Gastrocnemius medialis (tissue), 4 donors: ENCODE measurements around the gene TEX48. TPM values are rescaled to one million over a fixed set of nuclear protein-coding genes. Genes with fewer than 3 reads are reported as not detected.

ENCODE experiments used
- ATAC-seq, 2 donors: fragments of 150-250 bp; one replicate each; pipeline ENCODE4 v1.9.1; 2016
- DNase-seq, 2 donors: peaks; one replicate each; pipeline ENCODE4 v3.0.0-alpha.2; 2019
- H3K27ac ChIP-seq, 4 donors: fragments of 200-600 bp; sonication (generic); 1 replicate in 1 of 4; 2 replicates in 3 of 4; pipeline ENCODE4 v1.5.1; 2016 to 2018; ENCODE audit warnings: mild to moderate bottlenecking in 2 of 4, moderate library complexity in 1 of 4
- H3K27me3 ChIP-seq, 3 donors: fragments of 200-600 bp; sonication (generic) in 2 of 3; 1 replicate in 1 of 3; 2 replicates in 2 of 3; pipeline versions ENCODE4 v1.5.1 to v1.6.0; 2016 to 2019; ENCODE audit warnings: mild to moderate bottlenecking in 1 of 3, moderate library complexity in 1 of 3
- H3K36me3 ChIP-seq, 2 donors: fragments of 200-600 bp; sonication (generic) in 1 of 2; one replicate each; pipeline ENCODE4 v1.5.1; 2017 to 2018
- H3K4me1 ChIP-seq, 2 donors: fragments of 200-600 bp; sonication (generic) in 1 of 2; one replicate each; pipeline ENCODE4 v1.5.1; 2016 to 2017; ENCODE audit warnings: mild to moderate bottlenecking in 2 of 2
- H3K4me3 ChIP-seq, 4 donors: fragments of 200-600 bp; sonication (generic) in 3 of 4; 1 replicate in 1 of 4; 2 replicates in 3 of 4; pipeline ENCODE4 v1.5.1; 2016 to 2019; ENCODE audit warnings: mild to moderate bottlenecking in 2 of 4
- H3K9me3 ChIP-seq, 3 donors: fragments of 200-600 bp; sonication (generic) in 2 of 3; 1 replicate in 1 of 3; 2 replicates in 2 of 3; pipeline ENCODE4 v1.5.1; 2016 to 2019
- CTCF ChIP-seq, 5 experiments: fragments of 450-650 bp in 3 of 5; fragments of 200-600 bp in 2 of 5; sonication (generic) in 2 of 5; IDR thresholded peaks in 4 of 5; conservative IDR thresholded peaks in 1 of 5; 1 replicate in 4 of 5; 2 replicates in 1 of 5; pipeline ENCODE4 v1.5.1; 2016 to 2019; ENCODE audit warnings: antibody characterized with exemption in 5 of 5, mild to moderate bottlenecking in 3 of 5, moderate library complexity in 3 of 5
- POLR2A ChIP-seq, 2 donors: fragments of 450-650 bp; IDR thresholded peaks; one replicate each; pipeline ENCODE4 v1.6.1; 2017; ENCODE audit warnings: antibody characterized with exemption in 2 of 2, mild to moderate bottlenecking in 2 of 2, moderate library complexity in 2 of 2
- in situ Hi-C, 4 donors: fragments of 200-750 bp; cut with MboI; loops; one replicate each; pipeline versions ENCODE4 v1.15.0 to v1.8.0; 2017; ENCODE audit warnings: low sequenced_read_pairs in 4 of 4
- intact Hi-C: fragments of 100-400 bp; cut with DNase I; formaldehyde crosslinking; loops from one replicate; pipeline ENCODE4 v1.15.1; 2023; ENCODE audit warnings: low total_unique reads
- total RNA-seq, 4 donors: library from RNA; depleted of rRNA; stranded (reverse); fragments of >200 nt; gene quantifications; one replicate each; pipeline versions ENCODE4 v1.1.0 to v1.2.3, GENCODE V29; 2016

TEX48 gene
- total RNA-seq, 4 donors from 2014 or later = not detected

DNA sequence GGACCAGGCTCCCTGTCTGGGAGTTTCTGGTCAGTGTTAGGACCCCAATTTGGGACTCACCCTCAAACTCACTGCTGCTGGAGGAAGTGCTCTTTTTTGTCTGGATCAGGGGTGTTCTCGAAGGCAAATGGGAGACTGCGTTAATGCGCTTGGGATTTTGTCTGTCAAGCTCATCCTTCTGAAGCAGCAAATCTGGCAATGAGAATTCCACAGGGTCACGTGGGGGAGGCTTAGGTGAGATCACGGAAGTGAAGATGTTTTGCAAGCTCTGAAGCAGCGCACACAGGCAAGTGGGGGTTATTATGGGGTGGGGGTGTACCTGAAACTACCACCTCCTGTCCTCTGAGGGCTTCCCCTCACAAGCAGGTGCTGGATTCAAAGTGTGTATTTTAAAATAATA, 13.8 kb downstream of the TEX48 start:
- no peaks in the 10 kb centered on the region for H3K27me3 ChIP-seq
- in situ Hi-C loops = no loop called here

GRCh38 chr9:114666851-114667250, 15.1 kb downstream of the TEX48 start:
- ATAC-seq (no peak), DNase-seq (no peak)
- H3K36me3 ChIP-seq = no peaks in the 10 kb centered on the region
- no peak overlapping the region for H3K27ac ChIP-seq
- H3K4me3 ChIP-seq = no peak overlapping the region
- H3K27me3 ChIP-seq = peaks cover 0 to 8% (median 0%) of the 10 kb centered on the region in 3 donors
- intact Hi-C loops = loop anchor here (10.0 kb wide), 1 partner anchor 348 kb away; no protein-coding TSS in a partner anchor
- no peaks in the 10 kb centered on the region for H3K4me1 ChIP-seq
- no peaks in the 10 kb centered on the region for H3K9me3 ChIP-seq
- in situ Hi-C loops = no loop called here
- TF ChIP-seq CTCF (IDR thresholded peaks at IDR 0.05 in 4 of 5, conservative IDR thresholded peaks at IDR 0.05 in 1 of 5) (no peak), POLR2A (IDR thresholded peaks at IDR 0.05) (no peak)

More for the DNA sequence above, 13.8 kb downstream of the TEX48 start:
- intact Hi-C loops = loop anchor here (10.0 kb wide), 1 partner anchor 347 kb away; no protein-coding TSS in a partner anchor
- Histone ChIP-seq H3K4me1 (no peaks in the 10 kb centered on the region), H3K27ac (no peak overlapping the region), H3K4me3 (no peak overlapping the region), H3K36me3 (no peaks in the 10 kb centered on the region), H3K9me3 (no peaks in the 10 kb centered on the region)
- no peak for TF ChIP-seq POLR2A (IDR thresholded peaks at IDR 0.05)
- TF ChIP-seq CTCF (IDR thresholded peaks at IDR 0.05 in 4 of 5, conservative IDR thresholded peaks at IDR 0.05 in 1 of 5) = no peak
- no peak for DNase-seq
- no peak for ATAC-seq

DNA sequence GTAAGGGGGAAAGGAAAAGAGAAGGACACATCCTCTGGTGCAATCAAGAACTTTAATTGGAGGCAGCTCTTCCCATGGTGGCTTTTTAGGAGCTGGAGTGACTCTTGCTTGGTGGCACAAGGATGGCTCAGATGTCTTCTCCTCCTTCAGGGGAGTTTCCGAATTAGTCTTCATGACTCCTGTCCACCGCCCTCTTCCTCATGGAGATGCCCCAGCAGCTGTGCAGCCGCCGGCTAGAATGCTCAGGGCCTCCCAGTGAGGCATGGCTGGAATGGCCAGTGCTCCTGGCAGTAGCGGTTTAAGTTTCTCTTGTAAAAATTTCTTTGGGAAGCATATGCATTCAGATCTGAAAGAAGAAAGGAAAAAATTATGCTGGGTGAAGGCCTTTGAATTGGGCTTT, 15.6 kb downstream of the TEX48 start:
- TF ChIP-seq POLR2A (IDR thresholded peaks at IDR 0.05) (no peak), CTCF (IDR thresholded peaks at IDR 0.05 in 4 of 5, conservative IDR thresholded peaks at IDR 0.05 in 1 of 5) (no peak)
- Histone ChIP-seq H3K4me3 (no peak overlapping the region), H3K36me3 (no peaks in the 10 kb centered on the region), H3K27ac (no peak overlapping the region), H3K4me1 (no peaks in the 10 kb centered on the region), H3K27me3 (peaks cover 0 to 9% (median 0%) of the 10 kb centered on the region in 3 donors), H3K9me3 (no peaks in the 10 kb centered on the region)
- in situ Hi-C loops (no loop called here), intact Hi-C loops (loop anchor here (10.0 kb wide), 1 partner anchor 348 kb away; no protein-coding TSS in a partner anchor)
- DNase-seq = no peak
- ATAC-seq = no peak

DNA sequence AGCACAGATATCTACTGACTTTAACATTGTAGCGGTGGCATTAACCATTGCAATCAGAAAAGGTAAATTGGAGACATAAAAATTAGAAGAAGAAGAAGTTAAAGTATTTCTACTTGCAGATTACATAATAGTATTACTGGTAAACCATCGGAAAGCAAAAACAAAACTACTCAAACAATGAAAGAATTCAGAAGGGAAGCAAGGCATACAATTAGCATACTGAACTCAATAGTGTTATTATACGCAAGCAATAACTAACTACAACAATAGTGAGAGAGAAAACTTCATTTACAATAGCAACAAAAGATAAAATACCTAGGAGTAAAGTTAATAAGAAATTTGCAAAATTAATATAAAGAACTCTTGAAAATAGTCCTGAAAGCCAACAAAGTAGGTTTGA, 17.8 kb downstream of the TEX48 start:
- ATAC-seq (no peak), DNase-seq (no peak)
- no peaks in the 10 kb centered on the region for H3K36me3 ChIP-seq
- H3K27me3 ChIP-seq = peaks cover 0 to 9% (median 0%) of the 10 kb centered on the region in 3 donors
- in situ Hi-C loops = no loop called here
- intact Hi-C loops = loop anchor here (10.0 kb wide), 1 partner anchor 351 kb away; no protein-coding TSS in a partner anchor
- no peaks in the 10 kb centered on the region for H3K9me3 ChIP-seq
- H3K4me1 ChIP-seq = no peaks in the 10 kb centered on the region
- H3K27ac ChIP-seq = no peak overlapping the region
- no peak overlapping the region for H3K4me3 ChIP-seq
- no peak for TF ChIP-seq CTCF (IDR thresholded peaks at IDR 0.05 in 4 of 5, conservative IDR thresholded peaks at IDR 0.05 in 1 of 5)
- TF ChIP-seq POLR2A (IDR thresholded peaks at IDR 0.05) = no peak
